Skeletal muscle satellite cell (primary cell): Measurements from ENCODE around the gene KCTD4.

Experiments
- H3K27me3 ChIP-seq: 2 replicates; pipeline ENCODE4 v1.7.0; 2013; ENCODE audit warnings: low read length; ENCODE audit not compliant: control insufficient read depth, insufficient read depth
- H3K36me3 ChIP-seq: 2 replicates; pipeline ENCODE4 v1.7.0; 2013; ENCODE audit warnings: mild to moderate bottlenecking, control low read depth, low read length; ENCODE audit not compliant: insufficient read depth
- H3K4me1 ChIP-seq: 2 replicates; pipeline ENCODE4 v1.7.0; 2013; ENCODE audit warnings: low read length; ENCODE audit not compliant: control insufficient read depth, insufficient read depth
- H3K4me2 ChIP-seq: 2 replicates; pipeline ENCODE4 v1.7.0; 2013; ENCODE audit warnings: mild to moderate bottlenecking, low read length
- H3K4me3 ChIP-seq: 2 replicates; pipeline ENCODE4 v1.7.0; 2013; ENCODE audit warnings: low read length
- H3K9ac ChIP-seq: 2 replicates; pipeline ENCODE4 v1.7.0; 2013; ENCODE audit warnings: mild to moderate bottlenecking, low read depth, low read length, moderate library complexity
- H3K9me3 ChIP-seq: replicated peaks from 2 replicates; pipeline ENCODE4 v1.7.0; 2013; ENCODE audit warnings: mild to moderate bottlenecking, control low read depth, low read length

The KCTD4 gene

DNA sequence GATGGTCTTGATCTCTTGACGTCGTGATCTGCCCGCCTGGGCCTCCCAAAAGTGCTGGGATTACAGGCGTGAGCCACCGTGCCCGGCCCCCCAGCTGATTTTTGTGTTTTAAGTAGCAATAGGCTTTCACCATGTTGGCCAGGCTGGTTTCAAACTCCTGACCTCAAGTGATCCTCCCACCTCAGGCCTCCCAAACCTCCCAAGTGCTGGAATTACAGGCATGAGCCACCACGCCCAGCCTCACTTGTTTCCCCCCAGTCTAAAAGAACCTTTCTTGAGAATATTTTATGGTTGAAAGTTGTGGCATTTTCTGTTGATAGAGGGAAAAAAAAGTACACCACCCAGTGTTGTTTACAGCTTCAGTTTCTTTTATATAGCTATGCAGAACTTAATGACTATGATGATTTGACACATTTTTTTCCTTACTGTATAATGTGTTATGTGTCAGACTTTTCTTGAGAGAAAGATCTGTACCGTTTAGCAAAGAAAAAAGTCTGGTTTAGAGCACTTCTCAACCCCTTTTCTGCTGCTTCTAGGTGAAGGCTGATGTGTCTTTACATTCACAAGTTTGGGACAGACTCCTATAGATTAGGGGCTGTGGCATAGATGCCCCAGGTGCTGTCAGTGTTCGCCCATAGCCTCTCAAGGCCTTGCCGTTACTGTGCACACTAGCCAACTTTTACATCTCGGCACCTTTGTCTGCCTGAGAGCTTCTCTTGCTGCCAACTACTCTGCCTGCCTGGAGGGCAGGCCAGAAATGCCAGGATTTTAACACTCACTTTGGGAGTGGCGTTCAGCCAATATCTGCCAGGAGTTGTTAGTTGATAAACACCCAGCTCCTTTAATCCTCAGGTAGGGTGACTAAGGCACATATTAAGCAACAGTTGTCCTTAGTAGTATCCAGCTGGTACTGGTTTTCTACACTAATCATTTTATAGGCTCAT is 33.0 kb downstream of the KCTD4 start:
- Histone ChIP-seq H3K9me3 (no peaks in the 10 kb centered on the region), H3K9ac (no peak overlapping the region), H3K4me2 (no peak overlapping the region), H3K4me3 (no peak overlapping the region), H3K36me3 (peaks cover 15% of the 10 kb centered on the region), H3K4me1 (peaks cover 15% of the 10 kb centered on the region), H3K27me3 (no peaks in the 10 kb centered on the region)

GRCh38 chr13:45166858-45167257 is 34.0 kb downstream of the KCTD4 start:
- Histone ChIP-seq H3K27me3 (no peaks in the 10 kb centered on the region), H3K4me1 (peaks cover 24% of the 10 kb centered on the region), H3K4me3 (no peak overlapping the region), H3K4me2 (no peak overlapping the region), H3K36me3 (peaks cover 15% of the 10 kb centered on the region), H3K9ac (no peak overlapping the region), H3K9me3 (no peaks in the 10 kb centered on the region)

- H3K4me1 ChIP-seq = peaks cover 19% of the 10 kb centered on the region
- H3K36me3 ChIP-seq = peaks cover 24% of the 10 kb centered on the region
- peak overlapping the region; percentile 55 for H3K9ac ChIP-seq
- H3K9me3 ChIP-seq = no peaks in the 10 kb centered on the region
- H3K4me2 ChIP-seq = peak overlapping the region; percentile 45
- H3K27me3 ChIP-seq = no peaks in the 10 kb centered on the region
- H3K4me3 ChIP-seq = no peak overlapping the region
These were observed 38.0 kb downstream of the KCTD4 start for GRCh38 chr13:45162821-45163220.

DNA sequence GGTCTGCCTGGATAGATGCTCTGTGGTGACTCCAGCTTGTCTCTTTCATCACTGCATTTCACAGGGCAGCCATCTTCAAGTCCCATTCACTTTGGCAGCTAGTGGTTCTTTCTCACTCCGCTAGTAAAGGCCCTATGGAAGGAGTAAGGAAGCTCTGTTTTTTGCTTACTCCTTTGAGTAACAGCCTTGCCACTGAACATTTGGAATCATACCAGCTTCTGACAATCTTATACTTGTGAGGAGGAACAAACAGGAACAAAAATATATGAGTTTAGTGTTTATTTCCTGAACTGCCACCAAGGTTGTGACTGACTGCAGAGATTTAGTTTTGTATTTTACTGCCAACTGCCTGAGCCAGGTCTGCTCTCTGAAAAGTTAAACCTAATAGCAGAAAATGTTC is 38.7 kb downstream of the KCTD4 start:
- Histone ChIP-seq H3K9me3 (no peaks in the 10 kb centered on the region), H3K4me2 (peak overlapping the region; percentile 35), H3K4me3 (no peak overlapping the region), H3K36me3 (peaks cover 24% of the 10 kb centered on the region), H3K27me3 (no peaks in the 10 kb centered on the region), H3K4me1 (peaks cover 19% of the 10 kb centered on the region), H3K9ac (peak overlapping the region; percentile 55)

DNA sequence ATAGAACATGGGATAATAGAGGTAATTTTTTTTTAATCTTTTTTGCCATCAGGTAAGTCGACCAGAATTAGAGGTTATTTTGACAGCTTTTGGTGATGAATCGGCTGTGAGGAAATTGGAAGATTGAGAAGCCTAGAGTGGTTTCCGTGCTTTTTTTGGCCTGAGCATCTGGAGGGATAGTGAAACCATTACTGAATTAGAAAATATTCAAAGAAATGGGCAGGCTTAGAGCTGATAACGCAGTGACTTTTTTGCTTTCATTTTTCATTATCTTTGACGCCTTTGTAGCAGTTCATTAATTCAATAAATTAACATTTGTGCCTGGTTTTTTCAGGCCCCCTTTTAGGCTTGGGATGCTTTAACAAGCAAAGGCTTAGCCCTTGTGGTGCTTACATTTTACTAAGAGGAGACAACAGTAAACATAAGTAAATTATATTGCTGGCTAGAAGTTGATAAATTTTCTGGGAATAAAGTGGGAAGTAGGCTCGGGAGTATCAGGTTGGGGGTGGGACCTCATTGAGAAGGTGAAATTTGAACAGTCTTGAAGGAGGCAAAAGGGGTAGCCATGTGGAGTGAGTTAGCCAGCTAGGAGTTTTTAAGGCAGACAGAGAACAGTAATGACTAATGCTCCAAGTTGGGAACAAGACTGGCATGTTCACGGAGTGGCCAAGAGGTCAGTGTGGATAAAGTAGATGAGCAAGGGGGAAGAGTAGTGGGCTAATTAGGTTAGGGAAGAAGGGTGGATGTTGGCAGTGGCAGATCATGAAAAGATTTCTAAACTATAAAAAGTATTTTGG is 44.1 kb downstream of the KCTD4 start:
- Histone ChIP-seq H3K36me3 (peaks cover 26% of the 10 kb centered on the region), H3K4me2 (no peak overlapping the region), H3K4me1 (no peaks in the 10 kb centered on the region), H3K9ac (no peak overlapping the region), H3K9me3 (no peaks in the 10 kb centered on the region), H3K27me3 (no peaks in the 10 kb centered on the region), H3K4me3 (no peak overlapping the region)

DNA sequence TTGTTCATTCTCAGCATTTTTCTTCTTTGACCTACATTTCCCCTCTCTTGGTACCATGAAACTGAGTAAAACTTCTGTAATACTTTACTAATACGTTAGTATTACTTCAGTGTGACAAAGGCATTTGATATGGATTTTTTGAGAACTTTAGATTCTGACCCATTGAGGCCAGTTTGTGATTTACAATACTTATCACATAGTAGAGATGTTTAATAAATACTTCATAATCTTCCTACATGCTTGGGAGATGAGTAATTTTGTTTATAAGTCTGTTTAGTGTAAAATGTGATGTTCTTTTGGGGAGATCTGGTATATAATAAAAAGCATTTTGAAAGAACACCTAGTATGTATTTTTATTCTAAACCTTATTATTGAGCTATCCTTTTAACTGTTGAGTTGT is 50.9 kb downstream of the KCTD4 start:
- H3K4me1 ChIP-seq = peaks cover 12% of the 10 kb centered on the region
- H3K4me2 ChIP-seq = no peak overlapping the region
- no peaks in the 10 kb centered on the region for H3K27me3 ChIP-seq
- H3K9me3 ChIP-seq = no peaks in the 10 kb centered on the region
- no peak overlapping the region for H3K9ac ChIP-seq
- H3K4me3 ChIP-seq = no peak overlapping the region
- H3K36me3 ChIP-seq = peaks cover 15% of the 10 kb centered on the region

DNA sequence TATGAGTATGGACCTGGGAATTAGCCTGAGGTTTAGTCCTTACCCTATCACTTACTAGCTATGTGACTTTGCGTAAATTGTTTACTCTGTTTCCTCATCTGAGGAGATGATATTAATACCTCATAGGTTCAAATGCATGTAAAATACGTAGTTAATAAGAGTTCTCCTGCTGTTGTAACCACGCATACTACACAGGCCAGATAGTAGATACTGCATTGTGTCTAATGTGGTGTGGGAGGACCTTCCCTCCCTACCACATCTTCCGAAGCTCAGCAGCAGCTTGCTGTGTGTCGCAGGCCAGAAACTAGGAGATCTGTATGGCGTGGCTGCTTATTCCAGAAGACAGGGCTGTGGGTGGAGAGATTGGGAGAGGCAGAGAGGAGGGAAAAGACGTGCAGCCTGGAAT is 57.5 kb downstream of the KCTD4 start:
- Histone ChIP-seq H3K36me3 (peaks cover 9% of the 10 kb centered on the region), H3K27me3 (no peaks in the 10 kb centered on the region), H3K9ac (no peak overlapping the region), H3K4me2 (peak overlapping the region; percentile 28), H3K4me1 (peaks cover 13% of the 10 kb centered on the region), H3K4me3 (no peak overlapping the region), H3K9me3 (no peaks in the 10 kb centered on the region)
